GM21619 (cell line): ENCODE results near the gene ZNF618.

Source experiments
- ATAC-seq: cut with Tn5 transposase; IDR thresholded peaks from one replicate; pipeline ENCODE4 v1.9.1; 2021; ENCODE audit not compliant: unreplicated experiment

Gene ZNF618

GRCh38 chr9:113955076-113955752, 79.1 kb downstream of the ZNF618 start:
- ATAC-seq, result no peak

DNA sequence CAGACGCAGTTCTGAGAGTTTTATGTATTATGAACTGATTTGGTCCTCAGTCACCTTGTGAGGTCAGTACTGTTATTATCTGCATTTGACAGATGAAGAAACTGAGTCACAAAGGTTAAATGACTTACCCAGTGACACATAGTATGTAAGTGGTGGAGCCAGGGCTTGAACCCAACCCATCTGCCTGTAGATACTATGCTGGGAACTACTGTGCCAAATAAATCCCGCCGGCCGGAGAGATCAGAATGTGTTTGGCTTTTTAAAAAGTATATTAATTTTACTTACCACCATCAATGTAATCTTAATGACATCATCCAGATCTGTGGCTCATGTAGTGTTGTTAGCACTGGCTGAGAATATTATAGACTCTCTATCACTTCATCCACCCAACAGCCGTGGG, 80.8 kb downstream of the ZNF618 start:
- no peak for ATAC-seq

GRCh38 chr9:113957351-113957750, 81.2 kb downstream of the ZNF618 start:
- ATAC-seq, result no peak

GRCh38 chr9:113957821-113958341, 81.8 kb downstream of the ZNF618 start:
- ATAC-seq, result no peak

DNA sequence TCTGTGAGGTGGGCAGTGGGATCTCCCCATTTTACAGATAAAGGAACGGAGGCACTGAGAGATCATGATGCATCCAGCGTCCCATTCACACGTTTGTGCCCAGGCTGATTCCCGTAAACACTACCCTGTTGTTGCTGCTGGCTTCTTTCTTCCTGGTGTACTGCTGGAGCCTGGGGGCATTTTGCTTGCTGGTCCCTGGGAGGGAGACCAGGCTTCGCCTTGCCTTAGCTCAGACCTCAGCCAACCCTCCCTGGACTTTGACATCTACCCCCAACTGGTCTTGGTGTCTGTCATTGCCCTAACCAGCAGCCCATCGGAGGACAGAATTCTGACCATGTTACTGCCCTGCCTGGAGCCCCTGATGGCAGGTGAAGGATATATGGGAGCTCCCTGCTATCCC, 82.4 kb downstream of the ZNF618 start:
- no peak for ATAC-seq

DNA sequence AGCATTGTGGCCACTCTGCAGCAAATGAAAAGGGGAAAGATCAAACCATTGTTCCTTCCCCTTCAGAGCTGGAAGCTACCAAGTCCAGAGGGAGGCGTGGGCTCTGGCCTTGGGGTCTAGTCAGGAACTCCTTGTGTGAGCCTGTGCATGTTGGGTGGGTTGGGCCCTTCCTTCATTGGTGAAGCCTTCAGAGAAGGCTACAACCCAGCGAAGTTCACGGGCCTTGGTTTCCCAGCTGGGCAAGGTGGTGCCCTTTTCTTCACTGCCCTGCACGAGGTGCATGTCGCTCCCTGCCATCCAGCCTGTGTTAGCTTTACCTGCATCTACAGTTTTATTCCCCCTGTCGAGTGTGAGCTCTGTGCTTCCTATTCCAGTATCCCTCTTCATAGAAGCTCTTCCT, 84.7 kb downstream of the ZNF618 start:
- no peak for ATAC-seq

DNA sequence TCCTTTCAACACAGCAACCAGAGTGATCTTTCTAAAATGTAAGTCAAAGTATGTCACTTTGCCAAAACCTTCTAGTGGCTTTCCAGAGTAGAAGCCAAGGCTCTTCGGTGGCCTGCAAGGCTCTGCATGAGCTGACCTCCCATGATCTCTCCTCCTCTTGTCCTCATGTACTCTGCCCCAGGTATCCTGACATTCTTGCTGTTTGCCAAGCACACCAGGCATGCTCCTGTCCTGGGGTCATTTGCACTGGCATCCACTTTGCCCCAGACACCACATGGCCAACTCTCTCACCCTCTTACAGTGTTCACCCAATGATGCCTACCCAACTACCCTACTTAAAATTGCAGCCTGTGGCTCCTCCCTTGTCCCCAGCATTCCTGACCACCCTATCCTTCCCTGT, 86.3 kb downstream of the ZNF618 start:
- no peak for ATAC-seq

GRCh38 chr9:113963017-113963620, 87.0 kb downstream of the ZNF618 start:
- no peak for ATAC-seq

- ATAC-seq, result no peak
These were observed 87.8 kb downstream of the ZNF618 start for GRCh38 chr9:113963696-113964494.

GRCh38 chr9:113964495-113965170, 88.5 kb downstream of the ZNF618 start:
- no peak for ATAC-seq

GRCh38 chr9:113966394-113966793, 90.3 kb downstream of the ZNF618 start:
- no peak for ATAC-seq

- ATAC-seq, result no peak
These were observed 91.3 kb downstream of the ZNF618 start for GRCh38 chr9:113967380-113967779.

- ATAC-seq, result no peak
These were observed 93.2 kb downstream of the ZNF618 start for GRCh38 chr9:113969343-113969742.

DNA sequence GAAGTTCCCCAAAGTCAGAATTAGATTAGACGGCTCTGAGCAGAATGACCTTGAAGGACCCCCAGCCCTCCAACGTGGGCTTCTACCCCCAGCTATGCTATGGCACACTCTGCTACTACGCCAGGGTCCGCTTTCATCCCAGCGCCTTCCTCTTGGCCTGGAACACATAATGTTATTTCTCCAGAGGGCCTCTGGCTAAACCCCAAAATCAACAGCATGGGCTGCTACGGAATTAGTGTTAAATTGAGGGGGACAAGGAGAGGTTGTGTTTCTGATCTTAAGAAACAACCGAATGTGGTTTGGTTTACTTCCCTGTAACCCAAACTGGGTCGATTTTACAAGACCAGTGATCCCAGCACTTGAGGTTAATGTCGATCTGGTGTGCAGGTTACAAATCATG, 97.1 kb downstream of the ZNF618 start:
- ATAC-seq, result no peak

GRCh38 chr9:113973963-113974413, 97.9 kb downstream of the ZNF618 start:
- ATAC-seq, result no peak

- no peak for ATAC-seq
These were observed 100.8 kb downstream of the ZNF618 start for GRCh38 chr9:113976915-113977314.

DNA sequence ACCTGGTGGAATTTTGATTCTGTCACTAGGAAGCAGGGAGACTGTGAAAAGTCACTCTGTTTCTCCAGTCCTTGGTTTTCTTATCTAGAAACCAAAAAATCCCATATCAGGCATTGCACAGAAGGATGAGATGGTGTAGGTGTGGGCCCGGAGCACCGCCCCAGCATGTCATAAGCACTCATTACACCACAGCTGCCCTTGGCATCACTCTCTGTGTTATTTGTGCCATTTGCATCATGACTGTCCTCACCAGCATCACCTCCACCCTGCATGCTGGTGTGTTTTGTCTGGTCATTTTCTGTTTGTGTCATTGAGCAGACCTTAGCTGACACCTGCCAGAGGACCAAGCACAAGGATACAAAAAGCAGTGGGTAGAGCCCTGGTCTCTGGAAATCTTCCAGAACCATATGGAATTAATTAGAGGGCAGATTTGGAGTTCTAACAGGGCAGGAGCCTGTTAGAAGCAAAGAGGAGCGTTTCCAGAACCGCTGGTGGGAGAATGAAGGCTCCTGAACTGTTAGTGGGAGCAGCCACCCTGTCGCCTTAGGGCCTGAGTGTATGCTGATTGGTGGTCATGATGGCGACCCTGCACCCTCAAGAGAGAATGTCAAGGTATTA, 102.7 kb downstream of the ZNF618 start:
- ATAC-seq, result no peak

- no peak for ATAC-seq
These were observed 103.4 kb downstream of the ZNF618 start for GRCh38 chr9:113979343-113980127.

DNA sequence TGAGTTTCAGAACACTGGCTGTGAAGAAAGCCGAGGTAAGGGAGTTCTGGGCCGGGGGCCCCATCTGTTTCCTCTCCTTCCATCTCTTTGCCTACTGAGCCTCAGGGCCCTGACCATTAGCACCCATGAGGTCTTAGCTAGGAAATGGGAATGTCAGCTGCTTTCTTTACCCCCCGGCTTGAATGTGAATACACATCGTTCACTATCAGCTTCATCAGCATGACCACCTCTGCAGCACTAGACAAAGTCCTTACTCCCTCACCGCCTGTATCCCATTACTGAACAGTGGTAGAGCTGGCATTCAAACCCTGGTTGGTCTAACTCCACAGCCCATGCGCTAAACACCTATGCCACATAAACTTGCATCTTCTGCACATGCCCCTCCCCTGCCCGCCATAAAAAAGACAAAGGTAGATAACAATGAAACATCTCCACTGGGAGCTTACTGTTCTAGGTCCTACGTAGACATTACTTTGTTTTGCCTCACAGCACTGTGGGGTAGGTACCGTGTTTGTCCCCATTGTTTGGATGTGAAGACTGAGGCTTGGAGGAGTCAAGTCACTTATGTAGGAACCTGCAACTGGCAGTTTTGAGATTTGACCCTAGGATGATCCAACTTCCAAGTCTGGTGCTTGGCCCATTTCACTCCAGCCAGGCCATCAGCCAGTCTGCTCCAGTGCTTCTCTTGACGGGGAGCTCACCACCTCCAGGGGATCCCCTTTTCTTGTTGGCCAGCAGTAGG, 108.7 kb downstream of the ZNF618 start:
- ATAC-seq, result no peak
